Stimulated activated CD4-positive, alpha-beta T cell treated with anti-CD3 and anti-CD28 coated beads, Interleukin-1b, Interleukin-23, amount 100 ng/mL, for 4 hours (primary cell): ENCODE measurements around the gene FCHSD1.
"Not testable (repeated sequence)": the region's sequence is repeated elsewhere in the genome, so short reads cannot be mapped to it uniquely, and the experiment has no call there.

ENCODE experiments used
- DNase-seq, 2 donors: peaks; one replicate each; pipeline ENCODE4 v3.0.0-alpha.2; 2020; ENCODE audit warnings: low read depth in 2 of 2

The FCHSD1 gene

GRCh38 chr5:141617682-141618029 lies 33.6 kb downstream of the FCHSD1 start:
- DNase-seq, result no peak

GRCh38 chr5:141617128-141617527 lies 34.1 kb downstream of the FCHSD1 start:
- no peak for DNase-seq

- DNase-seq, result no peak
Measured at GRCh38 chr5:141615991-141616720, 35.1 kb downstream of the FCHSD1 start.

- DNase-seq, result no peak
Measured at GRCh38 chr5:141613344-141613743, 37.9 kb downstream of the FCHSD1 start.

GRCh38 chr5:141611289-141611688 lies 39.9 kb downstream of the FCHSD1 start:
- DNase-seq, result no peak

GRCh38 chr5:141609921-141610320 lies 41.3 kb downstream of the FCHSD1 start:
- DNase-seq, result not testable (repeated sequence)

GRCh38 chr5:141609044-141609443 lies 42.2 kb downstream of the FCHSD1 start:
- no peak for DNase-seq

GRCh38 chr5:141608557-141608956 lies 42.7 kb downstream of the FCHSD1 start:
- DNase-seq, result no peak

GRCh38 chr5:141608046-141608445 lies 43.2 kb downstream of the FCHSD1 start:
- no peak for DNase-seq

GRCh38 chr5:141605523-141606277 lies 45.5 kb downstream of the FCHSD1 start:
- DNase-seq, result peak; percentile 23 to 53

- DNase-seq, result no peak
Measured at GRCh38 chr5:141603923-141604717, 47.1 kb downstream of the FCHSD1 start.

GRCh38 chr5:141602606-141603005 lies 48.6 kb downstream of the FCHSD1 start:
- no peak for DNase-seq

- DNase-seq, result no peak
Measured at GRCh38 chr5:141598391-141599345, 52.5 kb downstream of the FCHSD1 start.

GRCh38 chr5:141597814-141598213 lies 53.4 kb downstream of the FCHSD1 start:
- no peak for DNase-seq

- no peak for DNase-seq
Measured at GRCh38 chr5:141597394-141597793, 53.8 kb downstream of the FCHSD1 start.

GRCh38 chr5:141596867-141597266 lies 54.4 kb downstream of the FCHSD1 start:
- DNase-seq, result no peak

- DNase-seq, result no peak
Measured at GRCh38 chr5:141590127-141590526, 61.1 kb downstream of the FCHSD1 start.
